HepG2 (cell line): ENCODE data around the gene DCDC1. TPM values are rescaled to one million over a fixed set of nuclear protein-coding genes. Genes with fewer than 3 reads are reported as not detected.

Experiments
- CREBL2 ChIP-seq: sonication (generic); formaldehyde crosslinking; IDR thresholded peaks from 2 replicates; pipeline ENCODE4 v1.8.1; 2023; ENCODE audit warnings: missing genetic modification reagents, mild to moderate bottlenecking, borderline replicate concordance
- E2F1 ChIP-seq: sonication (generic); formaldehyde crosslinking; IDR thresholded peaks from 2 replicates; pipeline ENCODE4 v1.5.0; 2020; ENCODE audit warnings: missing genetic modification reagents
- ETV5 ChIP-seq: IDR thresholded peaks from 2 replicates; pipeline ENCODE4 v1.6.1; 2018; ENCODE audit warnings: missing biosample characterization, missing genetic modification reagents, inconsistent platforms, borderline replicate concordance
- FUBP1 ChIP-seq: sonication (generic); formaldehyde crosslinking; IDR thresholded peaks from 2 replicates; pipeline ENCODE4 v1.5.1; 2020; ENCODE audit warnings: missing genetic modification reagents, mild to moderate bottlenecking, borderline replicate concordance
- GTF3A ChIP-seq: sonication (generic); formaldehyde crosslinking; conservative IDR thresholded peaks from 2 replicates; pipeline ENCODE4 v1.4.0; 2020; ENCODE audit warnings: mild to moderate bottlenecking, missing genetic modification reagents
- HDAC2 ChIP-seq: sonication (generic); formaldehyde crosslinking; IDR thresholded peaks from 2 replicates; pipeline ENCODE4 v1.4.0; 2020; ENCODE audit warnings: missing genetic modification reagents
- HNRNPK ChIP-seq: fragments of 200-400 bp; formaldehyde crosslinking; IDR thresholded peaks from 2 replicates; pipeline ENCODE4 v1.6.1; 2018; ENCODE audit warnings: low read length, low read depth, moderate library complexity, mild to moderate bottlenecking; ENCODE audit not compliant: poor library complexity, severe bottlenecking
- JDP2 ChIP-seq: sonication (generic); formaldehyde crosslinking; IDR thresholded peaks from 2 replicates; pipeline ENCODE4 v1.8.1; 2022; ENCODE audit warnings: missing genetic modification reagents, borderline replicate concordance
- KLF6 ChIP-seq: IDR thresholded peaks from 2 replicates; pipeline ENCODE4 v1.8.0; 2016; ENCODE audit warnings: missing biosample characterization, missing genetic modification reagents
- MXD1 ChIP-seq: sonication (generic); formaldehyde crosslinking; IDR thresholded peaks from 2 replicates; pipeline ENCODE4 v1.4.0; 2020; ENCODE audit warnings: mild to moderate bottlenecking, missing genetic modification reagents
- NRL ChIP-seq: sonication (generic); formaldehyde crosslinking; IDR thresholded peaks from 2 replicates; pipeline ENCODE4 v1.5.0; 2020; ENCODE audit warnings: missing genetic modification reagents, mild to moderate bottlenecking, moderate library complexity, borderline replicate concordance
- PHF20 ChIP-seq: sonication (generic); formaldehyde crosslinking; IDR thresholded peaks from 2 replicates; pipeline ENCODE4 v1.5.0; 2020; ENCODE audit warnings: mild to moderate bottlenecking, missing genetic modification reagents
- SMAD1 ChIP-seq: sonication (generic); formaldehyde crosslinking; IDR thresholded peaks from 2 replicates; pipeline ENCODE4 v1.4.0; 2020; ENCODE audit warnings: missing genetic modification reagents, low read depth, mild to moderate bottlenecking, borderline replicate concordance
- SMYD3 ChIP-seq: sonication (generic); formaldehyde crosslinking; IDR thresholded peaks from 2 replicates; pipeline ENCODE4 v1.8.1; 2023; ENCODE audit warnings: mild to moderate bottlenecking, missing genetic modification reagents
- TFAP4 ChIP-seq: sonication (generic); IDR thresholded peaks from 2 replicates; pipeline ENCODE4 v1.6.1; 2016; ENCODE audit warnings: low read depth, borderline replicate concordance
- THAP7 ChIP-seq: sonication (generic); formaldehyde crosslinking; IDR thresholded peaks from 2 replicates; pipeline ENCODE4 v1.8.1; 2023; ENCODE audit warnings: mild to moderate bottlenecking, missing genetic modification reagents
- TSC22D2 ChIP-seq: sonication (generic); formaldehyde crosslinking; IDR thresholded peaks from 2 replicates; pipeline ENCODE4 v1.5.1; 2020; ENCODE audit warnings: missing genetic modification reagents, mild to moderate bottlenecking, borderline replicate concordance
- ZNF501 ChIP-seq: sonication (generic); formaldehyde crosslinking; IDR thresholded peaks from 2 replicates; pipeline ENCODE4 v1.5.1; 2020; ENCODE audit warnings: mild to moderate bottlenecking, moderate library complexity, missing genetic modification reagents
- ZNF530 ChIP-seq: sonication (generic); formaldehyde crosslinking; IDR thresholded peaks from 2 replicates; pipeline ENCODE4 v1.5.0; 2020; ENCODE audit warnings: low read depth, mild to moderate bottlenecking, missing genetic modification reagents
- ZNF597 ChIP-seq: sonication (generic); formaldehyde crosslinking; IDR thresholded peaks from 2 replicates; pipeline ENCODE4 v1.5.0; 2020; ENCODE audit warnings: missing genetic modification reagents
- ZNF629 ChIP-seq: sonication (generic); formaldehyde crosslinking; conservative IDR thresholded peaks from 2 replicates; pipeline ENCODE4 v1.5.0; 2020; ENCODE audit warnings: missing genetic modification reagents
- ZNF788 ChIP-seq: sonication (generic); formaldehyde crosslinking; IDR thresholded peaks from 2 replicates; pipeline ENCODE4 v1.5.0; 2020; ENCODE audit warnings: mild to moderate bottlenecking, missing genetic modification reagents, borderline replicate concordance
- polyA plus RNA-seq, 8 experiments: library from polyadenylated mRNA; depleted of rRNA in 3 of 8; stranded (reverse) in 7 of 8; unstranded in 1 of 8; fragments of >200 nt; fragmentation: Illumina TruSeq in 4 of 8; extraction: Trizol in 4 of 8; gene quantifications; 2 replicates each; pipeline versions ENCODE4 v1.2.1 to v1.2.3, GENCODE V29; 2011 to 2016; ENCODE audit warnings: low read depth in 4 of 8, missing spikeins in 1 of 8, mixed read lengths in 1 of 8; ENCODE audit not compliant: insufficient read depth in 1 of 8
- total RNA-seq, 5 experiments: library from RNA; depleted of rRNA; stranded (reverse); fragments of >200 nt; fragmentation: Illumina TruSeq; extraction: Trizol; gene quantifications; 2 replicates each; pipeline ENCODE4 v1.2.3, GENCODE V29; 2016; ENCODE audit warnings: low read depth in 1 of 5

Gene DCDC1
- total and polyA plus RNA-seq, 2 of the 13 experiments (the other 11 are each of a cell fraction or from before 2014, with no cell fraction given), result 0.12 to 0.27 TPM

- no peak; the same call in 1 of the 2 replicates for TF ChIP-seq ZNF629 (CRISPR knock-in tag)
- no peak for TF ChIP-seq KLF6
- no peak for TF ChIP-seq MXD1 (CRISPR knock-in tag)
- no peak for TF ChIP-seq JDP2 (CRISPR knock-in tag)
- peak; percentile 69 for TF ChIP-seq HDAC2
- TF ChIP-seq SMYD3 (CRISPR knock-in tag), result no peak
- no peak for TF ChIP-seq HNRNPK
- no peak for TF ChIP-seq ZNF530 (CRISPR knock-in tag)
- no peak for TF ChIP-seq CREBL2 (CRISPR knock-in tag)
- TF ChIP-seq ZNF597, result no peak
- TF ChIP-seq ETV5 (CRISPR knock-in tag), result peak; percentile 75; the same call in 1 of the 2 replicates
- no peak for TF ChIP-seq GTF3A (CRISPR knock-in tag)
- no peak for TF ChIP-seq SMAD1 (CRISPR knock-in tag)
- TF ChIP-seq NRL (CRISPR knock-in tag), result peak; percentile 93; the same call in 1 of the 2 replicates
- no peak for TF ChIP-seq E2F1 (CRISPR knock-in tag)
- TF ChIP-seq TFAP4, result peak; percentile 58
- no peak for TF ChIP-seq THAP7 (CRISPR knock-in tag)
- TF ChIP-seq FUBP1 (CRISPR knock-in tag), result no peak
- TF ChIP-seq ZNF788 (CRISPR knock-in tag), result peak; percentile 94; the same call in 1 of the 2 replicates
- TF ChIP-seq PHF20 (CRISPR knock-in tag), result peak; percentile 93
- no peak for TF ChIP-seq TSC22D2 (CRISPR knock-in tag)
- TF ChIP-seq ZNF501 (CRISPR knock-in tag), result peak; percentile 92
Observed at GRCh38 chr11:31369348-31370329, at the start of gene DCDC1, which contains the start of gene DNAJC24 (continued).
